CD4-positive, alpha-beta T cell treated with Interleukin-17A for 4 hours (primary cell): Measurements from ENCODE around the gene G6PC1.
"Not testable (repeated sequence)": the region's sequence is repeated elsewhere in the genome, so short reads cannot be mapped to it uniquely, and the experiment has no call there.

Source experiments
- DNase-seq: peaks from one replicate; pipeline ENCODE4 v3.0.0-alpha.2; 2020; ENCODE audit warnings: mixed read lengths

G6PC1 gene

GRCh38 chr17:42873932-42874695, 26.5 kb upstream of the G6PC1 start:
- not testable (repeated sequence) for DNase-seq

- no peak for DNase-seq
Observed at GRCh38 chr17:42877037-42877436, 23.6 kb upstream of the G6PC1 start.

GRCh38 chr17:42878123-42878880, 22.3 kb upstream of the G6PC1 start:
- no peak for DNase-seq

- DNase-seq = no peak
Observed at GRCh38 chr17:42878924-42879595, 21.5 kb upstream of the G6PC1 start.

GRCh38 chr17:42879596-42879985, 21.0 kb upstream of the G6PC1 start:
- DNase-seq = no peak

GRCh38 chr17:42880776-42881310, 19.8 kb upstream of the G6PC1 start:
- DNase-seq = no peak

GRCh38 chr17:42881706-42882105, 18.9 kb upstream of the G6PC1 start:
- not testable (repeated sequence) for DNase-seq

- DNase-seq = no peak
Observed at GRCh38 chr17:42882166-42882565, 18.4 kb upstream of the G6PC1 start.

GRCh38 chr17:42883802-42884558, 16.6 kb upstream of the G6PC1 start:
- DNase-seq = no peak

- not testable (repeated sequence) for DNase-seq
Observed at GRCh38 chr17:42885806-42886205, 14.8 kb upstream of the G6PC1 start.

GRCh38 chr17:42886283-42887176, 14.1 kb upstream of the G6PC1 start:
- no peak for DNase-seq

- DNase-seq = no peak
Observed at GRCh38 chr17:42889809-42890208, 10.8 kb upstream of the G6PC1 start.

- no peak for DNase-seq
Observed at GRCh38 chr17:42891539-42892152, 9.0 kb upstream of the G6PC1 start.

- DNase-seq = no peak
Observed at GRCh38 chr17:42893359-42893758, 7.2 kb upstream of the G6PC1 start.

GRCh38 chr17:42894283-42895184, 6.1 kb upstream of the G6PC1 start:
- DNase-seq = no peak

- no peak for DNase-seq
Observed at GRCh38 chr17:42895185-42895555, 5.4 kb upstream of the G6PC1 start.

- DNase-seq = no peak
Observed at GRCh38 chr17:42898147-42898811, 2.3 kb upstream of the G6PC1 start.

GRCh38 chr17:42899981-42900380, 618 bp upstream of the G6PC1 start:
- not testable (repeated sequence) for DNase-seq

- DNase-seq = no peak
Observed at GRCh38 chr17:42901535-42902229, 1.1 kb downstream of the G6PC1 start.
